HG03108 (cell line): ENCODE data around the gene KLHL12.

Experiments used
- ATAC-seq: cut with Tn5 transposase; IDR thresholded peaks from one replicate; pipeline ENCODE4 v1.9.1; 2021; ENCODE audit warnings: moderate library complexity; ENCODE audit not compliant: unreplicated experiment

The KLHL12 gene

GRCh38 chr1:202926581-202927491 is at the start of gene KLHL12:
TSS of gene KLHL12 (minus strand) at chr1:202927234. CDS start at chr1:202925162, 2,072 bp downstream.
- ATAC-seq = peak; percentile 78

- no peak for ATAC-seq
Measured at GRCh38 chr1:202976633-202977032, 49.6 kb upstream of the KLHL12 start.

GRCh38 chr1:202974856-202975255 is 47.8 kb upstream of the KLHL12 start:
- ATAC-seq = no peak

GRCh38 chr1:202972046-202972445 is 45.0 kb upstream of the KLHL12 start:
- ATAC-seq = no peak

GRCh38 chr1:202968895-202969295 is 41.9 kb upstream of the KLHL12 start:
- ATAC-seq = peak; percentile 42

GRCh38 chr1:202968351-202968750 is 41.3 kb upstream of the KLHL12 start:
- ATAC-seq = no peak

GRCh38 chr1:202967684-202968281 is 40.7 kb upstream of the KLHL12 start:
- no peak for ATAC-seq

- no peak for ATAC-seq
Measured at GRCh38 chr1:202966006-202966898, 39.2 kb upstream of the KLHL12 start.

- no peak for ATAC-seq
Measured at GRCh38 chr1:202965422-202965821, 38.4 kb upstream of the KLHL12 start.

GRCh38 chr1:202964791-202965410 is 37.9 kb upstream of the KLHL12 start:
- ATAC-seq = no peak

GRCh38 chr1:202961220-202961880 is 34.3 kb upstream of the KLHL12 start:
- ATAC-seq = no peak

GRCh38 chr1:202959276-202959620 is 32.2 kb upstream of the KLHL12 start:
- no peak for ATAC-seq

GRCh38 chr1:202958544-202959275 is 31.7 kb upstream of the KLHL12 start:
- no peak for ATAC-seq

- peak; percentile 99 for ATAC-seq
Measured at GRCh38 chr1:202957733-202958543, 30.9 kb upstream of the KLHL12 start, which contains the start of gene ADIPOR1. TSS of gene ADIPOR1 (minus strand) at chr1:202958312. CDS start at chr1:202951070, 7,242 bp downstream.

- no peak for ATAC-seq
Measured at GRCh38 chr1:202956969-202957368, 29.9 kb upstream of the KLHL12 start.

- no peak for ATAC-seq
Measured at GRCh38 chr1:202954057-202954745, 27.2 kb upstream of the KLHL12 start.

GRCh38 chr1:202953392-202953791 is 26.4 kb upstream of the KLHL12 start:
- no peak for ATAC-seq

- ATAC-seq = no peak
Measured at GRCh38 chr1:202952818-202953217, 25.8 kb upstream of the KLHL12 start.
